Left ventricle myocardium inferior (tissue), 1 donor: ENCODE data around the gene MAN2B1. TPM values are rescaled to one million over a fixed set of nuclear protein-coding genes. Genes with fewer than 3 reads are reported as not detected.
"Not testable (repeated sequence)": the region's sequence is repeated elsewhere in the genome, so short reads cannot be mapped to it uniquely, and the experiment has no call there.

Experiments used
- DNase-seq: peaks from one replicate; pipeline ENCODE4 v3.0.0-alpha.2; 2020
- H3K27ac ChIP-seq: fragments of 200-600 bp; replicated peaks from 2 replicates; pipeline ENCODE4 v1.8.0; 2021
- H3K27me3 ChIP-seq: fragments of 200-600 bp; 2 replicates; pipeline ENCODE4 v1.8.0; 2021; ENCODE audit warnings: low read depth
- H3K36me3 ChIP-seq: fragments of 200-600 bp; 2 replicates; pipeline ENCODE4 v1.8.0; 2021
- H3K4me1 ChIP-seq: fragments of 200-600 bp; 2 replicates; pipeline ENCODE4 v1.8.0; 2021
- H3K4me3 ChIP-seq: fragments of 200-600 bp; 2 replicates; pipeline ENCODE4 v1.8.0; 2021; ENCODE audit warnings: mild to moderate bottlenecking, moderate library complexity
- H3K9me3 ChIP-seq: fragments of 200-600 bp; replicated peaks from 2 replicates; pipeline ENCODE4 v1.8.0; 2021
- intact Hi-C: fragments of 100-400 bp; cut with micrococcal nuclease; formaldehyde crosslinking; loops from one replicate; pipeline ENCODE4 v1.11.0; 2022
- total RNA-seq: library from RNA; stranded (reverse); fragmentation: NEBNext Ultra II Directional; extraction: Animal tissue kit (Norgen Biotek cat#: 25700); gene quantifications from one replicate; pipeline ENCODE4 v1.2.1, GENCODE V29; 2021
- TF ChIP-seq, protein P1 (sequence below): fragments of 200-600 bp; IDR thresholded peaks from 2 replicates; pipeline ENCODE4 v1.8.0; 2021; ENCODE audit warnings: antibody characterized with exemption, mild to moderate bottlenecking, borderline replicate concordance
- donor health status: DM: no; HTN: yes; CAD: no; lungs with severe emphysema.

The MAN2B1 gene
- total RNA-seq, 1 donor from 2014 or later: 26.7 TPM

DNA sequence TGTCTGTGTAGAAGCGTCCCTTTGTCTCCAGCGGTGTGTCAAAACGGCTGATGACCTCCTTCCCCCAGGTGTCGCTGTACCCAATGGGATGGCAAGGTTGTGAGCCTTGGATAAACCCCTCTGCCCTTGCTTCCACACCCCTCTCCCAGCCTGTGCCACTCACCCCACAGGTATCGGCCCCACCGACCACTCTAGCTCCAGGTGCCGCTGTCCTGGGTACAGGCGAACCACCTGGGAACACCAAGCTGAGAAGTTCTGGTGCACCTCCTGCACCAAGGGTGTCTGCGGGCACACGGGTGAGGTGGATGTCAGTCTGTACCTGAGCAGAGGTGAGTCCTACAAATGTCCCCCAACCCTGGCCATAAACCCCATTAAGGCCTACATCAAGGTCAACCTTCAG is 16.6 kb downstream of the MAN2B1 start:
- DNase-seq: no peak
- no peak overlapping the region for H3K4me3 ChIP-seq
- TF ChIP-seq, protein P1, sequence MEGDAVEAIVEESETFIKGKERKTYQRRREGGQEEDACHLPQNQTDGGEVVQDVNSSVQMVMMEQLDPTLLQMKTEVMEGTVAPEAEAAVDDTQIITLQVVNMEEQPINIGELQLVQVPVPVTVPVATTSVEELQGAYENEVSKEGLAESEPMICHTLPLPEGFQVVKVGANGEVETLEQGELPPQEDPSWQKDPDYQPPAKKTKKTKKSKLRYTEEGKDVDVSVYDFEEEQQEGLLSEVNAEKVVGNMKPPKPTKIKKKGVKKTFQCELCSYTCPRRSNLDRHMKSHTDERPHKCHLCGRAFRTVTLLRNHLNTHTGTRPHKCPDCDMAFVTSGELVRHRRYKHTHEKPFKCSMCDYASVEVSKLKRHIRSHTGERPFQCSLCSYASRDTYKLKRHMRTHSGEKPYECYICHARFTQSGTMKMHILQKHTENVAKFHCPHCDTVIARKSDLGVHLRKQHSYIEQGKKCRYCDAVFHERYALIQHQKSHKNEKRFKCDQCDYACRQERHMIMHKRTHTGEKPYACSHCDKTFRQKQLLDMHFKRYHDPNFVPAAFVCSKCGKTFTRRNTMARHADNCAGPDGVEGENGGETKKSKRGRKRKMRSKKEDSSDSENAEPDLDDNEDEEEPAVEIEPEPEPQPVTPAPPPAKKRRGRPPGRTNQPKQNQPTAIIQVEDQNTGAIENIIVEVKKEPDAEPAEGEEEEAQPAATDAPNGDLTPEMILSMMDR: no peak
- peaks cover 14% of the 10 kb centered on the region for H3K4me1 ChIP-seq
- no peaks in the 10 kb centered on the region for H3K9me3 ChIP-seq
- peaks cover 12% of the 10 kb centered on the region for H3K36me3 ChIP-seq
- no peaks in the 10 kb centered on the region for H3K27me3 ChIP-seq
- H3K27ac ChIP-seq: no peak overlapping the region
- intact Hi-C loops: no loop called here

DNA sequence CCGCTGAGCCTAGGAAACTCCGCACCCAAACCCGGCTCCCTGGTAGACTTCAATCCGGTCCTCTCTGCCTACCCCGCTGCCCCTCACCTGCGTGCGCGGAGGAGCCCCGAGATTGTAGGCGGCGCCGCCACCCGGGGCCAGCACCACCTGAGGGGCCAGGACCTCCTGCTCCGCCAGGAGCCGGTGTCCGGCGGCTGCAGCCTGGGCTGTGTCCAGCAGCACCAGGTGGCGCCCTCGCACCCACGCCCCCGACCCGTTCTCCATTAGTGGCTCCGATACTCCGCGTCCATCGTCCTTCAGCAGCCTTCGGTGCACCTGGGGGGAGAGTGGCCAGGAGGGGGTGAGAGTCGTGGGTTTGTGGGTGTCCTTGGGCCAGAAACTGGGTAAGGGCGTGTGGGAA is 18.5 kb downstream of the MAN2B1 start:
- TF ChIP-seq, protein P1: peak; percentile 40
- Histone ChIP-seq H3K36me3 (peaks cover 5% of the 10 kb centered on the region), H3K9me3 (no peaks in the 10 kb centered on the region), H3K27ac (no peak overlapping the region), H3K27me3 (no peaks in the 10 kb centered on the region), H3K4me3 (peak overlapping the region; percentile 58), H3K4me1 (peaks cover 14% of the 10 kb centered on the region)
- intact Hi-C loops: no loop called here
- no peak for DNase-seq

DNA sequence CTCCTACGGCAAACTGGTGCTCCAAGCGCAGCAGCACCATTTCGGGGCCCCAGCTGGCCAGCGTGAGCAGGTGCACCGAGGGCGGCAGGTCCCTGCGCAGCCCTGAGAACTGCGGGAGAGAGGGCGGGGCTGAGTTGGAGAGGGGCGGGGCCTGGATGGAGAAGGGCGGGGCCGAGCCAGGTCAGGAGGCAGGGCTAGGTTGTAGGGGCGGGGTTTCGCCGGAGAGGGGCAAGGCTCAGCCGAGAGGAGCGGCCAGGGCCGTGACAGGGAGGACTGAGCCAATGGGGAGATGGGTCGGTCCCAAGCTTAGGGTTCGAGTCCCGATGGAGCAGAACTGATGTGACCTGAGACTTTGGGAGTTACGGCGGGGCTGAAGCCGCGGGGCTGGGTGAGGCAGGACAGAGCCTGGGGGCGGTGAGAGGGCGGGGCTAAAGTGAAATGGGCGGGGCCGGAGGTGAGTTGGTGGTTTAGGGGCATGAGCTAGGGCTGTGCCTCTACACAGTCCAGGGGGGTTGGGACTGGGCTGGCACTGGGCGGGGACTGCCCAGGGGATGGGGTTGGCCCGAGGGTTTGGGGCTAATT is 19.0 kb downstream of the MAN2B1 start:
- H3K36me3 ChIP-seq: peaks cover 5% of the 10 kb centered on the region
- H3K4me1 ChIP-seq: peaks cover 14% of the 10 kb centered on the region
- no peak for DNase-seq
- TF ChIP-seq, protein P1: no peak
- no peaks in the 10 kb centered on the region for H3K27me3 ChIP-seq
- peak overlapping the region; percentile 58 for H3K4me3 ChIP-seq
- no peak overlapping the region for H3K27ac ChIP-seq
- intact Hi-C loops: no loop called here
- no peaks in the 10 kb centered on the region for H3K9me3 ChIP-seq

DNA sequence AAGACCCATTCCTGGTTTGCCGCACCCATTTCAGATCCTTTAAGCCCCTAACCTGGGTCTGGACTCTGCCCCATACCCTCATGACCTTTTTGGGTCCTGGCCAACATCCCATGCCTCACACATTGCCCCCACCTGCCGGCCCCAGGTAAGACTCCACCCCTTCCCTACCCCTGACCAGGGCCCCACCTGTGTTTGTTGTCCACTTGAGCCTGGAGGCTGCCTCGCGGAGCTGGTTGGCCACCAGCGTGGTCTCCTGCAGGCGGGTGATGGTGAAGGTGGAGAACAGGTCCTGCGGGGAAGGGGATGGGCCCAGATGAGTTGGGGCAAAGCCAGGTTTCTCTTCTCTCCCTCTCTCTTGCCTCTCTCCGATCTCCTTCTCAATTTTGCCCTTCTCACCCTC is 19.5 kb downstream of the MAN2B1 start:
- Histone ChIP-seq H3K27ac (no peak overlapping the region), H3K9me3 (no peaks in the 10 kb centered on the region), H3K27me3 (no peaks in the 10 kb centered on the region), H3K36me3 (peaks cover 5% of the 10 kb centered on the region), H3K4me3 (no peak overlapping the region), H3K4me1 (peaks cover 14% of the 10 kb centered on the region)
- no peak for DNase-seq
- TF ChIP-seq, protein P1: no peak
- intact Hi-C loops: no loop called here

DNA sequence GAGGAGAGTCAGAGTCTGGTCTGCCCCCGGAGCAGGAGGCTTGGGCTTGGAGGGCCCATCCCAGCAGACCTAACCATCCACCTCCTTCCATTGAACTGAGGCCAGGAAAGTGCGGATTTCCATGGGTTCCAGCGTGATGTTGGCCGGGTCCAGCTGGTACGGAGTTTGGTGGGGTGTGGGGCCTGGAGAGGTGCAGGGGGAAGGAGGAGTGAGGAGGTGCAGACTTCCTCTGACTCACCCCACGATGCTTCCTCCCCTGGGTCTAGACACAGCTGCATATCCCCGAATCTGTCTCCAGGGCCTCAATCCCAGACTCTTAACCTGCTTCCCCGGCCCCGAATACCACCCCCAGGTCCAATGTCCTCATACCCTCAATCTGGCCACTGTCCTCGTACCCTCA is 20.0 kb downstream of the MAN2B1 start:
- Histone ChIP-seq H3K27ac (no peak overlapping the region), H3K27me3 (no peaks in the 10 kb centered on the region), H3K9me3 (no peaks in the 10 kb centered on the region), H3K4me3 (no peak overlapping the region), H3K36me3 (peaks cover 5% of the 10 kb centered on the region), H3K4me1 (peaks cover 14% of the 10 kb centered on the region)
- intact Hi-C loops: no loop called here
- no peak for DNase-seq
- TF ChIP-seq, protein P1: no peak

DNA sequence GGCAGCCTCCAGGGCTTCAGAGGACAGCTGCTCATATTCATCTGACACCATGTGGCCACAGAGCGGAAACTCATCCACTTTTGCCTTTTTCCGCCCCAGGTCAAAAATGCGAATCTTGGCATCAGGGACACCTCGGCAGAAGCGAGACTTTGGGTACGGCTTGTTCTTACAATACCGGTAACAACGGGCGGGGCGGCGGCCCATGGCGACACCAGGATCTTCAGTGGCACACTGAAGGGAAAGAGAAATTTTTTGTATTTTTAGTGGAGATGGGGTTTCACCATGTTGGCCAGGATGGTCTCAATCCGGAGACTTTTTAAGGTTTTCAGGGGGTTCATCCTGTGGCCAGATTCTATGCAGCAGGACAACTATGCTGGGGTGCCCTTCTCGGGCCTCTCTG is 22.8 kb downstream of the MAN2B1 start:
- H3K9me3 ChIP-seq, H3K27me3 ChIP-seq, H3K27ac ChIP-seq, DNase-seq, H3K4me3 ChIP-seq, H3K36me3 ChIP-seq, intact Hi-C loops: not testable (repeated sequence)
- peaks cover 26% of the 10 kb centered on the region for H3K4me1 ChIP-seq
